WTC11 (cell line): ENCODE results near the gene VPS8. TPM values are rescaled to one million over a fixed set of nuclear protein-coding genes. Genes with fewer than 3 reads are reported as not detected.

ENCODE experiments used
- ATAC-seq: fragments of 200-7000 bp; cut with Tn5 transposase; 2 replicates; pipeline ENCODE4 v1.10.0; 2021; ENCODE audit warnings: mild to moderate bottlenecking, moderate library complexity
- CTCF ChIA-PET: fragments of 300-600 bp; sonication (Branson Sonifier 250); formaldehyde crosslinking; loops from one replicate; lab custom pipeline; 2021; ENCODE audit warnings: antibody characterized with exemption; lab: Charles Lee
- POLR2A ChIA-PET: fragments of 350-600 bp; sonication (Branson Sonifier 250); formaldehyde crosslinking; loops from one replicate; lab custom pipeline; 2021; ENCODE audit warnings: antibody characterized with exemption; lab: Charles Lee
- DNase-seq: peaks from one replicate; pipeline ENCODE4 v3.0.0; 2021; ENCODE audit warnings: low spot score
- H3K27ac Mint-ChIP-seq: 2 replicates; pipeline ENCODE4 v1.8.0; 2021; ENCODE audit warnings: mixed read lengths
- H3K27me3 Mint-ChIP-seq: 2 replicates; pipeline ENCODE4 v1.8.0; 2021; ENCODE audit warnings: low read depth, mild to moderate bottlenecking, moderate library complexity, mixed read lengths
- H3K36me3 Mint-ChIP-seq: 2 replicates; pipeline ENCODE4 v1.8.0; 2021; ENCODE audit warnings: mixed read lengths
- H3K4me1 Mint-ChIP-seq: 2 replicates; pipeline ENCODE4 v1.8.0; 2022; ENCODE audit warnings: mixed read lengths
- H3K4me3 Mint-ChIP-seq: 2 replicates; pipeline ENCODE4 v1.8.0; 2021; ENCODE audit warnings: mild to moderate bottlenecking, moderate library complexity, mixed read lengths
- H3K9me3 Mint-ChIP-seq: 2 replicates; pipeline ENCODE4 v1.8.0; 2021; ENCODE audit warnings: mixed read lengths
- ELF4 ChIP-seq: sonication (generic); formaldehyde crosslinking; IDR thresholded peaks from 2 replicates; pipeline ENCODE4 v1.8.1; 2022; ENCODE audit warnings: low read depth, mild to moderate bottlenecking, moderate library complexity, missing genetic modification reagents
- GABPB1 ChIP-seq: sonication (generic); formaldehyde crosslinking; IDR thresholded peaks from 2 replicates; pipeline ENCODE4 v1.8.1; 2023; ENCODE audit warnings: mild to moderate bottlenecking, missing genetic modification reagents
- MLX ChIP-seq: sonication (generic); formaldehyde crosslinking; IDR thresholded peaks from 2 replicates; pipeline ENCODE4 v1.8.1; 2023; ENCODE audit warnings: mild to moderate bottlenecking, missing genetic modification reagents, moderate library complexity
- MXD4 ChIP-seq: fragments of 250-450 bp; sonication (Bioruptor Pico); IDR thresholded peaks from 2 replicates; pipeline ENCODE4 v1.8.0; 2021; ENCODE audit warnings: mild to moderate bottlenecking, moderate library complexity, borderline replicate concordance
- MYBL2 ChIP-seq: sonication (generic); formaldehyde crosslinking; IDR thresholded peaks from 2 replicates; pipeline ENCODE4 v1.8.1; 2023; ENCODE audit warnings: mild to moderate bottlenecking, moderate library complexity, missing genetic modification reagents
- NFYB ChIP-seq: sonication (generic); formaldehyde crosslinking; conservative IDR thresholded peaks from 2 replicates; pipeline ENCODE4 v1.8.0; 2022; ENCODE audit warnings: low read depth, missing genetic modification reagents
- OVOL2 ChIP-seq: fragments of 250-450 bp; sonication (Bioruptor Pico); IDR thresholded peaks from 2 replicates; pipeline ENCODE4 v1.9.0; 2021; ENCODE audit warnings: mild to moderate bottlenecking, borderline replicate concordance
- RORB ChIP-seq: fragments of 250-450 bp; sonication (Bioruptor Pico); IDR thresholded peaks from 2 replicates; pipeline ENCODE4 v1.9.0; 2021; ENCODE audit warnings: mild to moderate bottlenecking
- SP1 ChIP-seq: sonication (generic); formaldehyde crosslinking; conservative IDR thresholded peaks from 2 replicates; pipeline ENCODE4 v1.8.1; 2022; ENCODE audit warnings: missing genetic modification reagents
- STAT6 ChIP-seq: sonication (generic); formaldehyde crosslinking; conservative IDR thresholded peaks from 2 replicates; pipeline ENCODE4 v1.8.1; 2023; ENCODE audit warnings: mild to moderate bottlenecking, low read depth, missing genetic modification reagents, moderate library complexity
- TEAD4 ChIP-seq: sonication (generic); formaldehyde crosslinking; IDR thresholded peaks from 2 replicates; pipeline ENCODE4 v1.8.0; 2022; ENCODE audit warnings: mild to moderate bottlenecking, missing genetic modification reagents
- ZNF219 ChIP-seq: sonication (generic); formaldehyde crosslinking; IDR thresholded peaks from 2 replicates; pipeline ENCODE4 v1.8.0; 2023; ENCODE audit warnings: missing genetic modification reagents, mild to moderate bottlenecking, borderline replicate concordance
- ZNF263 ChIP-seq: sonication (generic); formaldehyde crosslinking; IDR thresholded peaks from 2 replicates; pipeline ENCODE4 v1.8.1; 2022; ENCODE audit warnings: low read depth, mild to moderate bottlenecking, moderate library complexity, missing genetic modification reagents
- ZNF317 ChIP-seq: sonication (generic); formaldehyde crosslinking; IDR thresholded peaks from 2 replicates; pipeline ENCODE4 v1.8.1; 2023; ENCODE audit warnings: low read depth, mild to moderate bottlenecking, moderate library complexity, missing genetic modification reagents, borderline replicate concordance
- ZNF416 ChIP-seq: fragments of 250-450 bp; sonication (Bioruptor Pico); IDR thresholded peaks from 2 replicates; pipeline ENCODE4 v1.9.0; 2021; ENCODE audit warnings: mild to moderate bottlenecking, inconsistent platforms
- total RNA-seq: library from RNA; stranded (reverse); gene quantifications from 3 replicates; pipeline ENCODE4 v1.2.3, GENCODE V29; 2021
- TF ChIP-seq, protein P1 (sequence below): sonication (generic); formaldehyde crosslinking; IDR thresholded peaks from 2 replicates; pipeline ENCODE4 v1.8.1; 2022; ENCODE audit warnings: missing genetic modification reagents, borderline replicate concordance
- TF ChIP-seq, protein P2 (sequence below): sonication (generic); formaldehyde crosslinking; IDR thresholded peaks from 2 replicates; pipeline ENCODE4 v1.8.0; 2023; ENCODE audit warnings: missing genetic modification reagents, mild to moderate bottlenecking, borderline replicate concordance
- TF ChIP-seq, protein P3 (sequence below): sonication (generic); formaldehyde crosslinking; IDR thresholded peaks from 2 replicates; pipeline ENCODE4 v1.8.1; 2022; ENCODE audit warnings: low read depth, mild to moderate bottlenecking, moderate library complexity, missing genetic modification reagents, borderline replicate concordance
- TF ChIP-seq, protein P4 (sequence below): fragments of 250-450 bp; sonication (Bioruptor Pico); IDR thresholded peaks from 2 replicates; pipeline ENCODE4 v1.9.0; 2021; ENCODE audit warnings: mild to moderate bottlenecking
- TF ChIP-seq, protein P5 (sequence below): fragments of 250-450 bp; sonication (Bioruptor Pico); IDR thresholded peaks from 2 replicates; pipeline ENCODE4 v1.9.0; 2021; ENCODE audit warnings: mild to moderate bottlenecking

Gene VPS8
- total RNA-seq, 1 experiment from 2014 or later: 44.9 TPM

DNA sequence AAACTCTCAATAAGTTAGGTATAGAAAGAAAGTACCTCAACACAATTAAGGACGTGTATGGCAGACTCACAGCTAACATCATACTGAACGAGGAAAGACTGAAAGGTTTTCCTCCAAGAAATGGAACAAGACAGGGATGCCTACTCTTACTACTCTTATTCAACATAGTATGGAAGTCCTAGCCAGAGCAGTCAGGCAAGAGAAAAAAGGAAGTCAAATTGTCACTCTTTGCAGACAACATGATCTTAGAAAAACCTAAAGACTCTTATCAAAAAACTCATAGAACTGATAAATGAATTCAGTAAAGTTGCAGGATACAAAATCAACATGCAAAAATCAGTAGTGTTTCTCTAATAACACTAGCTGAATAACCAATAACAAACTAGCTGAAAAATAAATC, 244.9 kb downstream of the VPS8 start:
- ChIA-PET POLR2A (no interaction called here), CTCF (no interaction called here)
- no peak overlapping the region for H3K4me3 Mint-ChIP-seq
- no peak for DNase-seq
- TF ChIP-seq, protein P1, sequence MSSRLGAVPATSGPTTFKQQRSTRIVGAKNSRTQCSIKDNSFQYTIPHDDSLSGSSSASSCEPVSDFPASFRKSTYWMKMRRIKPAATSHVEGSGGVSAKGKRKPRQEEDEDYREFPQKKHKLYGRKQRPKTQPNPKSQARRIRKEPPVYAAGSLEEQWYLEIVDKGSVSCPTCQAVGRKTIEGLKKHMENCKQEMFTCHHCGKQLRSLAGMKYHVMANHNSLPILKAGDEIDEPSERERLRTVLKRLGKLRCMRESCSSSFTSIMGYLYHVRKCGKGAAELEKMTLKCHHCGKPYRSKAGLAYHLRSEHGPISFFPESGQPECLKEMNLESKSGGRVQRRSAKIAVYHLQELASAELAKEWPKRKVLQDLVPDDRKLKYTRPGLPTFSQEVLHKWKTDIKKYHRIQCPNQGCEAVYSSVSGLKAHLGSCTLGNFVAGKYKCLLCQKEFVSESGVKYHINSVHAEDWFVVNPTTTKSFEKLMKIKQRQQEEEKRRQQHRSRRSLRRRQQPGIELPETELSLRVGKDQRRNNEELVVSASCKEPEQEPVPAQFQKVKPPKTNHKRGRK: no peak
- no peak for TF ChIP-seq ZNF219
- TF ChIP-seq ELF4 (CRISPR knock-in tag): no peak
- TF ChIP-seq, protein P2, sequence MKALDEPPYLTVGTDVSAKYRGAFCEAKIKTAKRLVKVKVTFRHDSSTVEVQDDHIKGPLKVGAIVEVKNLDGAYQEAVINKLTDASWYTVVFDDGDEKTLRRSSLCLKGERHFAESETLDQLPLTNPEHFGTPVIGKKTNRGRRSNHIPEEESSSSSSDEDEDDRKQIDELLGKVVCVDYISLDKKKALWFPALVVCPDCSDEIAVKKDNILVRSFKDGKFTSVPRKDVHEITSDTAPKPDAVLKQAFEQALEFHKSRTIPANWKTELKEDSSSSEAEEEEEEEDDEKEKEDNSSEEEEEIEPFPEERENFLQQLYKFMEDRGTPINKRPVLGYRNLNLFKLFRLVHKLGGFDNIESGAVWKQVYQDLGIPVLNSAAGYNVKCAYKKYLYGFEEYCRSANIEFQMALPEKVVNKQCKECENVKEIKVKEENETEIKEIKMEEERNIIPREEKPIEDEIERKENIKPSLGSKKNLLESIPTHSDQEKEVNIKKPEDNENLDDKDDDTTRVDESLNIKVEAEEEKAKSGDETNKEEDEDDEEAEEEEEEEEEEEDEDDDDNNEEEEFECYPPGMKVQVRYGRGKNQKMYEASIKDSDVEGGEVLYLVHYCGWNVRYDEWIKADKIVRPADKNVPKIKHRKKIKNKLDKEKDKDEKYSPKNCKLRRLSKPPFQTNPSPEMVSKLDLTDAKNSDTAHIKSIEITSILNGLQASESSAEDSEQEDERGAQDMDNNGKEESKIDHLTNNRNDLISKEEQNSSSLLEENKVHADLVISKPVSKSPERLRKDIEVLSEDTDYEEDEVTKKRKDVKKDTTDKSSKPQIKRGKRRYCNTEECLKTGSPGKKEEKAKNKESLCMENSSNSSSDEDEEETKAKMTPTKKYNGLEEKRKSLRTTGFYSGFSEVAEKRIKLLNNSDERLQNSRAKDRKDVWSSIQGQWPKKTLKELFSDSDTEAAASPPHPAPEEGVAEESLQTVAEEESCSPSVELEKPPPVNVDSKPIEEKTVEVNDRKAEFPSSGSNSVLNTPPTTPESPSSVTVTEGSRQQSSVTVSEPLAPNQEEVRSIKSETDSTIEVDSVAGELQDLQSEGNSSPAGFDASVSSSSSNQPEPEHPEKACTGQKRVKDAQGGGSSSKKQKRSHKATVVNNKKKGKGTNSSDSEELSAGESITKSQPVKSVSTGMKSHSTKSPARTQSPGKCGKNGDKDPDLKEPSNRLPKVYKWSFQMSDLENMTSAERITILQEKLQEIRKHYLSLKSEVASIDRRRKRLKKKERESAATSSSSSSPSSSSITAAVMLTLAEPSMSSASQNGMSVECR (CRISPR knock-in tag): no peak
- no peak for TF ChIP-seq MYBL2
- no peak for TF ChIP-seq MLX
- TF ChIP-seq STAT6: no peak
- TF ChIP-seq GABPB1: no peak
- TF ChIP-seq SP1: no peak
- no peak for TF ChIP-seq NFYB
- TF ChIP-seq ZNF263: no peak
- TF ChIP-seq OVOL2 (CRISPR knock-in tag): no peak
- TF ChIP-seq TEAD4 (CRISPR knock-in tag): no peak
- TF ChIP-seq ZNF416: no peak
- TF ChIP-seq, protein P3, sequence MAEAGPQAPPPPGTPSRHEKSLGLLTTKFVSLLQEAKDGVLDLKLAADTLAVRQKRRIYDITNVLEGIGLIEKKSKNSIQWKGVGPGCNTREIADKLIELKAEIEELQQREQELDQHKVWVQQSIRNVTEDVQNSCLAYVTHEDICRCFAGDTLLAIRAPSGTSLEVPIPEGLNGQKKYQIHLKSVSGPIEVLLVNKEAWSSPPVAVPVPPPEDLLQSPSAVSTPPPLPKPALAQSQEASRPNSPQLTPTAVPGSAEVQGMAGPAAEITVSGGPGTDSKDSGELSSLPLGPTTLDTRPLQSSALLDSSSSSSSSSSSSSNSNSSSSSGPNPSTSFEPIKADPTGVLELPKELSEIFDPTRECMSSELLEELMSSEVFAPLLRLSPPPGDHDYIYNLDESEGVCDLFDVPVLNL (CRISPR knock-in tag): no peak
- TF ChIP-seq, all 79 proteins: peak for 0
- peaks cover 59% of the 10 kb centered on the region for H3K9me3 Mint-ChIP-seq
- no peaks in the 10 kb centered on the region for H3K4me1 Mint-ChIP-seq
- H3K27me3 Mint-ChIP-seq: no peaks in the 10 kb centered on the region; the same call in 1 of the 2 replicates
- no peak for ATAC-seq
- H3K36me3 Mint-ChIP-seq: peaks cover 63% of the 10 kb centered on the region
- no peak overlapping the region for H3K27ac Mint-ChIP-seq

GRCh38 chr3:185057829-185058228, 245.9 kb downstream of the VPS8 start:
- H3K4me3 Mint-ChIP-seq: no peak overlapping the region
- H3K4me1 Mint-ChIP-seq: no peaks in the 10 kb centered on the region
- no peak for DNase-seq
- CTCF ChIA-PET: no interaction called here
- H3K9me3 Mint-ChIP-seq: peaks cover 63% of the 10 kb centered on the region
- peaks cover 55% of the 10 kb centered on the region for H3K36me3 Mint-ChIP-seq
- TF ChIP-seq, protein P4, sequence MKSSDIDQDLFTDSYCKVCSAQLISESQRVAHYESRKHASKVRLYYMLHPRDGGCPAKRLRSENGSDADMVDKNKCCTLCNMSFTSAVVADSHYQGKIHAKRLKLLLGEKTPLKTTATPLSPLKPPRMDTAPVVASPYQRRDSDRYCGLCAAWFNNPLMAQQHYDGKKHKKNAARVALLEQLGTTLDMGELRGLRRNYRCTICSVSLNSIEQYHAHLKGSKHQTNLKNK (CRISPR knock-in tag): no peak
- no peak for TF ChIP-seq MXD4 (CRISPR knock-in tag)
- TF ChIP-seq ZNF317: no peak
- TF ChIP-seq OVOL2 (CRISPR knock-in tag): no peak
- TF ChIP-seq ZNF263: no peak
- TF ChIP-seq, protein P5, sequence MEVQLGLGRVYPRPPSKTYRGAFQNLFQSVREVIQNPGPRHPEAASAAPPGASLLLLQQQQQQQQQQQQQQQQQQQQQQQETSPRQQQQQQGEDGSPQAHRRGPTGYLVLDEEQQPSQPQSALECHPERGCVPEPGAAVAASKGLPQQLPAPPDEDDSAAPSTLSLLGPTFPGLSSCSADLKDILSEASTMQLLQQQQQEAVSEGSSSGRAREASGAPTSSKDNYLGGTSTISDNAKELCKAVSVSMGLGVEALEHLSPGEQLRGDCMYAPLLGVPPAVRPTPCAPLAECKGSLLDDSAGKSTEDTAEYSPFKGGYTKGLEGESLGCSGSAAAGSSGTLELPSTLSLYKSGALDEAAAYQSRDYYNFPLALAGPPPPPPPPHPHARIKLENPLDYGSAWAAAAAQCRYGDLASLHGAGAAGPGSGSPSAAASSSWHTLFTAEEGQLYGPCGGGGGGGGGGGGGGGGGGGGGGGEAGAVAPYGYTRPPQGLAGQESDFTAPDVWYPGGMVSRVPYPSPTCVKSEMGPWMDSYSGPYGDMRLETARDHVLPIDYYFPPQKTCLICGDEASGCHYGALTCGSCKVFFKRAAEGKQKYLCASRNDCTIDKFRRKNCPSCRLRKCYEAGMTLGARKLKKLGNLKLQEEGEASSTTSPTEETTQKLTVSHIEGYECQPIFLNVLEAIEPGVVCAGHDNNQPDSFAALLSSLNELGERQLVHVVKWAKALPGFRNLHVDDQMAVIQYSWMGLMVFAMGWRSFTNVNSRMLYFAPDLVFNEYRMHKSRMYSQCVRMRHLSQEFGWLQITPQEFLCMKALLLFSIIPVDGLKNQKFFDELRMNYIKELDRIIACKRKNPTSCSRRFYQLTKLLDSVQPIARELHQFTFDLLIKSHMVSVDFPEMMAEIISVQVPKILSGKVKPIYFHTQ: no peak
- TF ChIP-seq SP1: no peak
- TF ChIP-seq RORB (CRISPR knock-in tag): no peak
- H3K27me3 Mint-ChIP-seq: no peaks in the 10 kb centered on the region; the same call in 1 of the 2 replicates
- POLR2A ChIA-PET: no interaction called here
- H3K27ac Mint-ChIP-seq: no peak overlapping the region
- ATAC-seq: no peak
